ENCODE results near the gene MBTD1.
"Not testable (repeated sequence)": the region's sequence is repeated elsewhere in the genome, so short reads cannot be mapped to it uniquely, and the experiment has no call there.

Gene MBTD1

DNA sequence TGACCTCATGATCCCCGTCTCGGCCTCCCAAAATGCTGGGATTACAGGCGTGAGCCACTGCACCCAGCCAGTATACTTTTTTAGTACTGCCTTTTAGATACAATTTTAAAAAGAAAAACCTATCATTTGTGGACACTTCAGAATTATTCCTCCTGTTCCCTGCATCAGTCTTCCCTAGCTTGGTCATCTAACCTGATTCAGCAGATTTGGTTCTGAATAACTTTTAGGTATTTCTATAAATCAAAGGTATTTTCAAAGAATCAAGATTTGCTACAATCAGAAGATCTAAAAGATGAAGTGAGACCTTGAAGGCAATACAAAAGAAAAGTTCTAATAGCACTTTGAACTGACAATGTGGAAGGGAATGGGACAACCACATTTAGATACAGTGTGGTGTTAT, 30.0 kb downstream of the MBTD1 start:
- peaks cover 7 to 8% of the 10 kb centered on the region in 2 donors for H3K4me1 ChIP-seq (ENCODE audit: control insufficient read depth in 1 of 2, insufficient read depth in 2 of 2, low read length in 2 of 2)
- H3K27me3 ChIP-seq (ENCODE audit: control insufficient read depth in 1 of 2, insufficient read depth in 2 of 2, low read length in 2 of 2), result no peaks in the 10 kb centered on the region
- H3K27ac ChIP-seq (ENCODE audit: low read depth, low read length), result no peak overlapping the region
- no peaks in the 10 kb centered on the region for H3K36me3 ChIP-seq (ENCODE audit: control insufficient read depth in 1 of 2, insufficient read depth in 2 of 2, low read length in 2 of 2)
- H3K9me3 ChIP-seq (ENCODE audit: control insufficient read depth in 1 of 2, low read length in 2 of 2), result no peaks in the 10 kb centered on the region
- H3K9ac ChIP-seq (ENCODE audit: low read depth in 1 of 2, low read length in 2 of 2), result no peak overlapping the region
- H3K4me3 ChIP-seq (ENCODE audit: low read depth in 1 of 2, low read length in 2 of 2), result no peak overlapping the region

DNA sequence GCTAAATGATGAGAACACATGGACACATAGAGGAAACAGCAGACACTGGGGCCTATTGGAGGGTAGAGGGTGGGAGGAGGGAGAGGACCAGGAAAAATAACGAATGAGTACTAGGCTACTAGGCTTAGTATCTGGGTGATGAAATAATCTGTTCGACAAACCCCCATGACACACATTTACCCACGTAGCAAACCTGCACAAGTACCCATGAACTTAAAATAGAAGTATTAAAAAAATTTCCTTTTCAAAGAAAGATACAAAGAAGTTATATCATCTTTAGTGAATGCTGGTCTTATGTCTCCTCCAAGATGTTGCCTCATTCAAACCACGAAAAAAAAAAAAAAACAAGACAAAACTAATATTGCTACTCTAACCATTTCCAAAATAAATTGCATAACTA, 31.7 kb downstream of the MBTD1 start:
- H3K9me3 ChIP-seq (ENCODE audit: control insufficient read depth in 1 of 2, low read length in 2 of 2), result no peaks in the 10 kb centered on the region

DNA sequence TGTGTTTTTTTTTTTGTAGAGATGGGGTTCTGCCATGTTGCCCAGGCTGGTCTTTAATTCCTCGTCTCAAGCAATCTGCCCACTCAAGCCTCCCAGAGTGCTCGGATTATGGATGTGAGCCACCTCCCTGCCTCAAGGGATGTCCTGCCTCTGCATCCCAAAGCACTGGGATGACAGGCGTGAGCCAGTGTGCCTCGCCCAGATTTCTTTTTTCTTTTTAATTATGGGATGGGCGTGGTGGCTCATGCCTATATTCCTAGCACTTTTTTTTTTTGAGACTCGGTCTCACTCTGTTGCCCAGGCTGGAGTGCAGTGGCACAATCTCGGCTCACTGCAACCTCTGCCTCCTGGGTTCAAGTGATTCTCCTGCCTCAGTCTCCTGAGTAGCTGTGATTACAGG, 34.3 kb downstream of the MBTD1 start:
- not testable (repeated sequence) for H3K9me3 ChIP-seq (ENCODE audit: control insufficient read depth in 1 of 2, low read length in 2 of 2); H3K4me3 ChIP-seq (ENCODE audit: low read depth in 1 of 2, low read length in 2 of 2); H3K27me3 ChIP-seq (ENCODE audit: control insufficient read depth in 1 of 2, insufficient read depth in 2 of 2, low read length in 2 of 2); H3K9ac ChIP-seq (ENCODE audit: low read depth in 1 of 2, low read length in 2 of 2); H3K27ac ChIP-seq (ENCODE audit: low read depth, low read length)
- H3K36me3 ChIP-seq (ENCODE audit: control insufficient read depth in 1 of 2, insufficient read depth in 2 of 2, low read length in 2 of 2), result peaks cover 0 to 14% of the 10 kb centered on the region in 2 donors
- H3K4me1 ChIP-seq (ENCODE audit: control insufficient read depth in 1 of 2, insufficient read depth in 2 of 2, low read length in 2 of 2), result peaks cover 14 to 21% of the 10 kb centered on the region in 2 donors

More for the DNA sequence above, 31.7 kb downstream of the MBTD1 start:
- Histone ChIP-seq H3K9ac (ENCODE audit: low read depth in 1 of 2, low read length in 2 of 2) (no peak overlapping the region), H3K4me1 (ENCODE audit: control insufficient read depth in 1 of 2, insufficient read depth in 2 of 2, low read length in 2 of 2) (peaks cover 19 to 21% of the 10 kb centered on the region in 2 donors), H3K36me3 (ENCODE audit: control insufficient read depth in 1 of 2, insufficient read depth in 2 of 2, low read length in 2 of 2) (peaks cover 0 to 7% of the 10 kb centered on the region in 2 donors), H3K27me3 (ENCODE audit: control insufficient read depth in 1 of 2, insufficient read depth in 2 of 2, low read length in 2 of 2) (no peaks in the 10 kb centered on the region), H3K27ac (ENCODE audit: low read depth, low read length) (no peak overlapping the region), H3K4me3 (ENCODE audit: low read depth in 1 of 2, low read length in 2 of 2) (no peak overlapping the region)

GRCh38 chr17:51224402-51225262, 35.2 kb downstream of the MBTD1 start:
- peaks cover 14 to 21% of the 10 kb centered on the region in 2 donors for H3K4me1 ChIP-seq (ENCODE audit: control insufficient read depth in 1 of 2, insufficient read depth in 2 of 2, low read length in 2 of 2)
- no peak overlapping the region for H3K4me3 ChIP-seq (ENCODE audit: low read depth in 1 of 2, low read length in 2 of 2)
- H3K36me3 ChIP-seq (ENCODE audit: control insufficient read depth in 1 of 2, insufficient read depth in 2 of 2, low read length in 2 of 2), result peaks cover under 1 to 22% of the 10 kb centered on the region in 2 donors
- no peak overlapping the region for H3K27ac ChIP-seq (ENCODE audit: low read depth, low read length)
- no peaks in the 10 kb centered on the region for H3K27me3 ChIP-seq (ENCODE audit: control insufficient read depth in 1 of 2, insufficient read depth in 2 of 2, low read length in 2 of 2)
- H3K9ac ChIP-seq (ENCODE audit: low read depth in 1 of 2, low read length in 2 of 2), result no peak overlapping the region
- no peaks in the 10 kb centered on the region for H3K9me3 ChIP-seq (ENCODE audit: control insufficient read depth in 1 of 2, low read length in 2 of 2)

DNA sequence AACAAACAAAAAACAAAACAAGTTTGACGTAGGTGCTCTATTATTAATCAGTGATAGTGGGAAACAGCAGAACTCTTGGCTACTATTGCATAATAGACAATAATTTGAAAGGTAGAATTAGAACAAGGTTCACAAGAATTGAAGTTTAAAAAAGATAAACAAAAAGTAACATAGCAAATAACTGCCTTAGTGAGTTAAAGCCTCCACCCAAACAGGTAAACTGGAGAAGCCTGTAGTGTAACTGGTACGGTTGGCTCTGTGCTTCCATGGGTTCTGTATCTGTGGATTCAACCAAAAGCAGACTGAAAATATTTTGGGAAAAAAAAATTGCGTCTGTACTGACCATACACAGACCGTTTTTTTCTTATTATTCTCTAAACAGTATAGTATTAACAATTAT, 38.5 kb downstream of the MBTD1 start:
- Histone ChIP-seq H3K4me1 (ENCODE audit: control insufficient read depth in 1 of 2, insufficient read depth in 2 of 2, low read length in 2 of 2) (peaks cover 14 to 21% of the 10 kb centered on the region in 2 donors), H3K27ac (ENCODE audit: low read depth, low read length) (no peak overlapping the region), H3K9me3 (ENCODE audit: control insufficient read depth in 1 of 2, low read length in 2 of 2) (no peaks in the 10 kb centered on the region), H3K27me3 (ENCODE audit: control insufficient read depth in 1 of 2, insufficient read depth in 2 of 2, low read length in 2 of 2) (no peaks in the 10 kb centered on the region), H3K36me3 (ENCODE audit: control insufficient read depth in 1 of 2, insufficient read depth in 2 of 2, low read length in 2 of 2) (peaks cover 17 to 48% of the 10 kb centered on the region in 2 donors), H3K9ac (ENCODE audit: low read depth in 1 of 2, low read length in 2 of 2) (no peak overlapping the region), H3K4me3 (ENCODE audit: low read depth in 1 of 2, low read length in 2 of 2) (no peak overlapping the region)

DNA sequence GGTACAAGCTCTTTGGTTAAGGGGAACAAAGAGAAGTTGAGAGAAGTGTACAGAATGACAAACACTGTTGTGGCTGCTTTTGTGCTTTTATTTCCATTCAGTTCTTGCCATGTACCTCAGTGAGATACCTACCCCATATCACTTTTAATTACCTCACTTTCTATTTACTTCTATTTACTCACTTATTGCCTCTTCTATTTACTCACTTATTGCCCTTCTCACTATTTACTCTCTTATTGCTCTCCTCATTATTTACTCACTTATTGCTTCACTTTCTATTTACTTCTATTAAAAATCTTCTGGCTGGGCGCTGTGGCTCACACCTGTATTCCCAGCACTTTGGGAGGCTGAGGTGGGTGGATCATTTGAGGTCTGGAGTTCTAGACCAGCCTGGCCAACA, 41.9 kb downstream of the MBTD1 start:
- H3K4me3 ChIP-seq (ENCODE audit: low read depth in 1 of 2, low read length in 2 of 2), result no peak overlapping the region

DNA sequence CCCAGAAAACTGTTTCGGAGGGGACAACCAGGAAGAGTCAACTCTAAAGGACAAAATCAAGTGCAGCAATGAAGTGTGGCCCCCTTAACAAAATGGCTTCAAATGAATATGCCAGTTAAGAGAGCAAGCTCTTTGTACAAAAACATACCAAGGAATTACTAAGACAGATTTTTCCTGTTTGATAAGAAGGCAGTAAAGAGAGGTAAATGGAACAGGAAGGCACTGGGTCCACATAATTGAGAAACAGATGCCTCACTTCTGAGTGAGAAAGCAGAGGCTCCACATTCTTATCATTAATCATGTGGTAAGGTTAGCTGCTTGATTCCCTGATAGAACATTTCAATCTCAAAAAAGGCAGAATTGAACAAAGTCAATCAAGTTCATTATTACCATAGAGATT, 44.9 kb downstream of the MBTD1 start:
- H3K9me3 ChIP-seq (ENCODE audit: control insufficient read depth in 1 of 2, low read length in 2 of 2), result no peaks in the 10 kb centered on the region
- no peak overlapping the region for H3K9ac ChIP-seq (ENCODE audit: low read depth in 1 of 2, low read length in 2 of 2)
- peaks cover 17 to 62% of the 10 kb centered on the region in 2 donors for H3K36me3 ChIP-seq (ENCODE audit: control insufficient read depth in 1 of 2, insufficient read depth in 2 of 2, low read length in 2 of 2)
- H3K27me3 ChIP-seq (ENCODE audit: control insufficient read depth in 1 of 2, insufficient read depth in 2 of 2, low read length in 2 of 2), result no peaks in the 10 kb centered on the region
- no peak overlapping the region for H3K4me3 ChIP-seq (ENCODE audit: low read depth in 1 of 2, low read length in 2 of 2)
- H3K4me1 ChIP-seq (ENCODE audit: control insufficient read depth in 1 of 2, insufficient read depth in 2 of 2, low read length in 2 of 2), result no peaks in the 10 kb centered on the region
- H3K27ac ChIP-seq (ENCODE audit: low read depth, low read length), result no peak overlapping the region

More for the DNA sequence above, 41.9 kb downstream of the MBTD1 start:
- no peak overlapping the region for H3K27ac ChIP-seq (ENCODE audit: low read depth, low read length)
- no peaks in the 10 kb centered on the region for H3K4me1 ChIP-seq (ENCODE audit: control insufficient read depth in 1 of 2, insufficient read depth in 2 of 2, low read length in 2 of 2)
- no peak overlapping the region for H3K9ac ChIP-seq (ENCODE audit: low read depth in 1 of 2, low read length in 2 of 2)
- H3K36me3 ChIP-seq (ENCODE audit: control insufficient read depth in 1 of 2, insufficient read depth in 2 of 2, low read length in 2 of 2), result peaks cover 17 to 63% of the 10 kb centered on the region in 2 donors
- no peaks in the 10 kb centered on the region for H3K27me3 ChIP-seq (ENCODE audit: control insufficient read depth in 1 of 2, insufficient read depth in 2 of 2, low read length in 2 of 2)
- no peaks in the 10 kb centered on the region for H3K9me3 ChIP-seq (ENCODE audit: control insufficient read depth in 1 of 2, low read length in 2 of 2)

GRCh38 chr17:51203838-51204237, 56.0 kb downstream of the MBTD1 start:
- H3K36me3 ChIP-seq (ENCODE audit: control insufficient read depth in 1 of 2, insufficient read depth in 2 of 2, low read length in 2 of 2), result peaks cover 23 to 73% of the 10 kb centered on the region in 2 donors
- no peaks in the 10 kb centered on the region for H3K27me3 ChIP-seq (ENCODE audit: control insufficient read depth in 1 of 2, insufficient read depth in 2 of 2, low read length in 2 of 2)
- no peak overlapping the region for H3K27ac ChIP-seq (ENCODE audit: low read depth, low read length)
- no peaks in the 10 kb centered on the region for H3K9me3 ChIP-seq (ENCODE audit: control insufficient read depth in 1 of 2, low read length in 2 of 2)
- no peak overlapping the region for H3K9ac ChIP-seq (ENCODE audit: low read depth in 1 of 2, low read length in 2 of 2)
- H3K4me3 ChIP-seq (ENCODE audit: low read depth in 1 of 2, low read length in 2 of 2), result no peak overlapping the region
- H3K4me1 ChIP-seq (ENCODE audit: control insufficient read depth in 1 of 2, insufficient read depth in 2 of 2, low read length in 2 of 2), result no peaks in the 10 kb centered on the region

- no peaks in the 10 kb centered on the region for H3K9me3 ChIP-seq (ENCODE audit: control insufficient read depth in 1 of 2, low read length in 2 of 2)
- H3K36me3 ChIP-seq (ENCODE audit: control insufficient read depth in 1 of 2, insufficient read depth in 2 of 2, low read length in 2 of 2), result peaks cover 30 to 68% of the 10 kb centered on the region in 2 donors
- H3K27me3 ChIP-seq (ENCODE audit: control insufficient read depth in 1 of 2, insufficient read depth in 2 of 2, low read length in 2 of 2), result no peaks in the 10 kb centered on the region
- H3K9ac ChIP-seq (ENCODE audit: low read depth in 1 of 2, low read length in 2 of 2), result no peak overlapping the region
- no peak overlapping the region for H3K4me3 ChIP-seq (ENCODE audit: low read depth in 1 of 2, low read length in 2 of 2)
- H3K27ac ChIP-seq (ENCODE audit: low read depth, low read length), result no peak overlapping the region
- H3K4me1 ChIP-seq (ENCODE audit: control insufficient read depth in 1 of 2, insufficient read depth in 2 of 2, low read length in 2 of 2), result no peaks in the 10 kb centered on the region
Observed at GRCh38 chr17:51200846-51201245, 59.0 kb downstream of the MBTD1 start.

DNA sequence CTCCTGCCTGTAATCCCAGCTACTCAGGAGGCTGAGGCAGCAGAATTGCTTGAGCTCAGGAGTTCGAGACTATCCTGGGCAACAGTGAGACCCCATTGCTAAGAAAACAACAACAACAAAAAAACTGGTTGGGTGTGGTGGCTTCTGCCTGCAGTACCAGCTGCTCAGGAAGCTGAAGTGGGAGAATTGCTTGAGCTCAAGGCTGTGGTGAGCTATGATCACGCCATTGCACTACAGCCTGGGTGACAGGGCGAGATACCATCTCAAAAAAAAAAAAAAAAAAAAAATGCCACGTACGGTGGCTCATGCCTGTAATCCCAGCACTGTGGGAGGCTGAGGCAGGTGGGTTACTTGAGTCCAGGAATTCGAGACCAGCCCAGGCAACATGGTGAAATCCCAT, 59.6 kb downstream of the MBTD1 start:
- no peaks in the 10 kb centered on the region for H3K27me3 ChIP-seq (ENCODE audit: control insufficient read depth in 1 of 2, insufficient read depth in 2 of 2, low read length in 2 of 2)
- peaks cover 34 to 68% of the 10 kb centered on the region in 2 donors for H3K36me3 ChIP-seq (ENCODE audit: control insufficient read depth in 1 of 2, insufficient read depth in 2 of 2, low read length in 2 of 2)
- H3K4me3 ChIP-seq (ENCODE audit: low read depth in 1 of 2, low read length in 2 of 2), result no peak overlapping the region
- H3K9ac ChIP-seq (ENCODE audit: low read depth in 1 of 2, low read length in 2 of 2), result no peak overlapping the region
- no peak overlapping the region for H3K27ac ChIP-seq (ENCODE audit: low read depth, low read length)
- no peaks in the 10 kb centered on the region for H3K9me3 ChIP-seq (ENCODE audit: control insufficient read depth in 1 of 2, low read length in 2 of 2)
- H3K4me1 ChIP-seq (ENCODE audit: control insufficient read depth in 1 of 2, insufficient read depth in 2 of 2, low read length in 2 of 2), result no peaks in the 10 kb centered on the region
